GM10248 (cell line): ENCODE results near the gene NEGR1.

Experiments
- CTCF ChIA-PET: fragments of 300-600 bp; sonication (Branson Sonifier 250); formaldehyde crosslinking; extraction: SDS; loops from one replicate; lab custom pipeline; 2021; ENCODE audit warnings: antibody characterized with exemption; lab: Yijun Ruan, JAX
- POLR2A ChIA-PET: fragments of 350-650 bp; sonication (Branson Sonifier 250); formaldehyde crosslinking; extraction: SDS; loops from one replicate; lab custom pipeline; 2020; ENCODE audit warnings: antibody characterized with exemption; lab: Yijun Ruan, JAX
- DNase-seq: peaks from one replicate; pipeline ENCODE4 v3.0.0; 2012; ENCODE audit errors: extremely low spot score
- TF ChIP-seq, protein P1 (sequence below): IDR thresholded peaks from 2 replicates; pipeline ENCODE4 v1.5.1; 2012; ENCODE audit warnings: mild to moderate bottlenecking, low read depth; ENCODE audit errors: extremely low read depth, missing control alignments, control extremely low read depth

NEGR1 gene

DNA sequence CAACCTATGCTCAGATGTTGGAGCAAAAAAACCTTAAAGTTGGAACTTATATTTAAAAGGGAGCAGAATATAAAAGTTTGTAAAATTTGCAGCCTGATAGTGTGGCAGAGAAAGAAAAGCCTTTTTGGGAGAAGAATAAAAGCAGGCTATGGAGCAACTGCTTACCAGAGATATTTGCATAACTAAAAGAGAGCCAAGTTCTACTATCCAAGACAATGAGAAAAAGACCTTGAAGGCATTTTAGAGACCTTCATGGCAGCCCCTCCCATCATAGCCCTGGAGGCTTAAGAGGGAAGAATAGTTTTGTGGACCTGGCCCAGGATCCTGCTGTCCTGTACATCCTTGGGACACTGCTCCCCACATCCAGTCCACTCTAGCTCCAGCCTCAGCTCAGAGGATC is 889.0 kb downstream of the NEGR1 start:
- no peak for DNase-seq
- CTCF ChIA-PET = interaction anchor here (1.2 to 1.5 kb wide), 2 partner anchors 9 to 23 kb away, joined by 3 read pairs; no protein-coding TSS in a partner anchor

GRCh38 chr1:71390518-71390917 is 891.8 kb downstream of the NEGR1 start:
- CTCF ChIA-PET = interaction anchor here (1.1 kb wide), 1 partner anchor 11 kb away, joined by 3 read pairs; no protein-coding TSS in a partner anchor
- POLR2A ChIA-PET = no interaction called here
- TF ChIP-seq, protein P1, sequence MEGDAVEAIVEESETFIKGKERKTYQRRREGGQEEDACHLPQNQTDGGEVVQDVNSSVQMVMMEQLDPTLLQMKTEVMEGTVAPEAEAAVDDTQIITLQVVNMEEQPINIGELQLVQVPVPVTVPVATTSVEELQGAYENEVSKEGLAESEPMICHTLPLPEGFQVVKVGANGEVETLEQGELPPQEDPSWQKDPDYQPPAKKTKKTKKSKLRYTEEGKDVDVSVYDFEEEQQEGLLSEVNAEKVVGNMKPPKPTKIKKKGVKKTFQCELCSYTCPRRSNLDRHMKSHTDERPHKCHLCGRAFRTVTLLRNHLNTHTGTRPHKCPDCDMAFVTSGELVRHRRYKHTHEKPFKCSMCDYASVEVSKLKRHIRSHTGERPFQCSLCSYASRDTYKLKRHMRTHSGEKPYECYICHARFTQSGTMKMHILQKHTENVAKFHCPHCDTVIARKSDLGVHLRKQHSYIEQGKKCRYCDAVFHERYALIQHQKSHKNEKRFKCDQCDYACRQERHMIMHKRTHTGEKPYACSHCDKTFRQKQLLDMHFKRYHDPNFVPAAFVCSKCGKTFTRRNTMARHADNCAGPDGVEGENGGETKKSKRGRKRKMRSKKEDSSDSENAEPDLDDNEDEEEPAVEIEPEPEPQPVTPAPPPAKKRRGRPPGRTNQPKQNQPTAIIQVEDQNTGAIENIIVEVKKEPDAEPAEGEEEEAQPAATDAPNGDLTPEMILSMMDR = no peak
- DNase-seq = no peak

More for the DNA sequence above, 889.0 kb downstream of the NEGR1 start:
- TF ChIP-seq, protein P1 = no peak
- POLR2A ChIA-PET = no interaction called here

DNA sequence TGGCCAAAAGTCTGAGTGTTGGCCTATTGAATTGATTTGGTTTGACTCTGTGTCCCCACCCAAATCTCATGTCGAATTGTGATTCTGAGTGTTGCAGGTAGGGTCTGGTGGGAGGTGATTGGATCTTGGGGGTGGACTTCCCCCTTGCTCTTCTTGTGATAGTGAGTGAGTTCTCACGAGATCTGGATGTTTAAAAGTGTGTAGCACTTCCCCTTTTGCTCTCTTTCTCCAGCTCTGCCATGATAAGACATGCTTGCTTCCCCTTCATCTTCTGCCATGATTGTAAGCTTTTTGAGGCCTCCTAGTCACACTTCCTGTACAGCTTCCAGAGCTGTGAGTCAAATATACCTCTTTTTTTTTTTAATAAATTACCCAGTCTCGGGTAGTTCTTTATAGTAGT is 904.5 kb downstream of the NEGR1 start:
- no peak for DNase-seq
- POLR2A ChIA-PET = no interaction called here
- TF ChIP-seq, protein P1 = no peak
- CTCF ChIA-PET = no interaction called here

GRCh38 chr1:71372496-71372895 is 909.8 kb downstream of the NEGR1 start:
- POLR2A ChIA-PET = no interaction called here
- TF ChIP-seq, protein P1 = no peak
- no peak for DNase-seq
- CTCF ChIA-PET = interaction anchor here (1.2 kb wide), 1 partner anchor 9 kb away, joined by 6 read pairs; no protein-coding TSS in a partner anchor

GRCh38 chr1:71371581-71371980 is 910.8 kb downstream of the NEGR1 start:
- CTCF ChIA-PET = no interaction called here
- no peak for DNase-seq
- TF ChIP-seq, protein P1 = no peak
- POLR2A ChIA-PET = no interaction called here

- no peak for DNase-seq
- TF ChIP-seq, protein P1 = no peak
- CTCF ChIA-PET = interaction anchor here (1.0 kb wide), 1 partner anchor 10 kb away, joined by 4 read pairs; no protein-coding TSS in a partner anchor
- POLR2A ChIA-PET = no interaction called here
Measured at GRCh38 chr1:71364236-71364635, 918.1 kb downstream of the NEGR1 start.
